CD4-positive, alpha-beta T cell treated with Interleukin-15 for 1 hour (primary cell): ENCODE results near the gene TESK1.
A peak's percentile ranks its signal among the peaks of the same experiment; 100 is the strongest.
"Not testable (repeated sequence)": the region's sequence is repeated elsewhere in the genome, so short reads cannot be mapped to it uniquely, and the experiment has no call there.

Experiments used
- DNase-seq: peaks from one replicate; pipeline ENCODE4 v3.0.0-alpha.2; 2020

TESK1 gene

DNA sequence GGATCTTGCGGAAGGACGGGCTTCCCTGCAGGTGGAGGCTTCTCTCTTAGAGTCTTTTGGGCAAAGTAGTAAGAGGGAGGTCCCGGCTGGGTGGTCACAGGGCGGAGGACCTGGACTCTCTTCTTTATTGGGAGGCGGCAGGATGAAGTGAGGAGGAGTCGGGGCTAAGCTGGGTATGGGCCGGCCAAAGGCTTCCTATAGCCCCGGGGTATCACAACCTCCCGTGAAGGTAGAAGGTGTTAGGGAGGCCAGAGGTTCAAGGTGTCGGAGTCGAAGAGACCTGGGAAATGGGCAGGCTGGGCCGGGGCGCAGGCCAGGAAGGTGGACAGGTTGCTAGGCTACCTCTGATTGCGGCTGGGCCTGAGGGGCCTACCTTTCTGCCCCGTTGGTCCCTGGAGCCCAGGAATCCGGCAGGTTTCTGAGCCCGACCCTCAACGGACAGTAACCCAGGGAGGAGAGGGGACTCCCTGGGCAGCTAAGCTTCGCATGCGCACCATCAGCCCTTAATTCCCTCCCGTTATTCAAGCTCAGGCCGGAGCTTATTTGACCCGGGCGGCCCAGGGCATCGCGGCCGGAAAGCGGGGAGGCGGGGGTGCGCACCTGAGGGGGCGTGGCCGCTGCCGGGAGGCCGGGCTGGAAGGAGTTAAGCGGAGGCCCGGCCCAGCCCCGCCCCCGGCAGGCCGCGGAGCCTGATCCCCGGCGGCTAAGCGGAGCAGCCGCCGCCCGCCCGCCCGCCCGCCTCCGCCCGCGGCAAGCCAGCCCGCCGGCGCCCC, at the start of gene TESK1:
Gene TESK1, plus strand, starts transcription at position 685 of the 773 bp plus-strand sequence. CDS start 358 bp downstream, outside the sequence.
- peak; percentile 83 for DNase-seq

- DNase-seq, result no peak
These were observed 49.2 kb upstream of the TESK1 start for GRCh38 chr9:35555881-35556280.

DNA sequence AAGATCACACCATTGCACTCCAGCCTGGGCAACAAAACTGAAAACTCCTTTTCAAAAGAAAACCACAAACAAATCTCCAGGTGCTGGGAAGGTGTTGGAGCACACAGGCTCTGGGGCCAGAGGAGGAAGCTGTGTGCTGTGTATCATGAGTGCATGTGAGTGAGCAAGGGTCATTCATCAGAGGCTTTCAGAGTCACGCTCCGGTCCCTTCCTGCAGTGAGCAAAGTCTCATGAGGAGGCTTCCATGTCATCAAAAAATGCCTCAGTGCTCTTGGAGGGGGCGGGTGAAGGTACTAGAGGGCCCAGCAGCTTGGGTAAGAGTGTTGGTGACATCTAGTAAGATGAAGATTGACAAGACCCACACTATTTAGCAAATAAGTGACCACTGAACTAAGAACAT, 48.3 kb upstream of the TESK1 start:
- no peak for DNase-seq

DNA sequence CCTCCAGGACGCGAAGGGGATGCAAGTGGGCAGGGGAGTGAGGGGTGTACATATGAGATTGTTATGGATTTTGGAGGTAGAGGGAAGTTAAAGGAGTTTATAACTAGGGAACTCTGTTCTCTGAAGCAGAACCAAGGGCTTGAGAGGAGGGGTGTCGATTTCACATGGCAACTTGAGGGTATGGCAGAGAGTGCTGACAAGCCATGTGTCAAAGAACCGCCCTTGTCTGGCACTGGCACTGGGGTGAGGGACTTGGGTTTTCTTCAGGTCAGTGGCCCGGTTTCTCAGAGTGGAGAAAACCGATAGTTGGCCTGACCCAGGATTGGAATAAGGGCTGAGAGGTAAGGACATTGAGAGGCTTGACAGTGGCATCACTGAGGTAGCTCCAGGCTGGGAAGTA, 47.7 kb upstream of the TESK1 start:
- no peak for DNase-seq

GRCh38 chr9:35558185-35558584, 46.9 kb upstream of the TESK1 start:
- DNase-seq, result no peak

DNA sequence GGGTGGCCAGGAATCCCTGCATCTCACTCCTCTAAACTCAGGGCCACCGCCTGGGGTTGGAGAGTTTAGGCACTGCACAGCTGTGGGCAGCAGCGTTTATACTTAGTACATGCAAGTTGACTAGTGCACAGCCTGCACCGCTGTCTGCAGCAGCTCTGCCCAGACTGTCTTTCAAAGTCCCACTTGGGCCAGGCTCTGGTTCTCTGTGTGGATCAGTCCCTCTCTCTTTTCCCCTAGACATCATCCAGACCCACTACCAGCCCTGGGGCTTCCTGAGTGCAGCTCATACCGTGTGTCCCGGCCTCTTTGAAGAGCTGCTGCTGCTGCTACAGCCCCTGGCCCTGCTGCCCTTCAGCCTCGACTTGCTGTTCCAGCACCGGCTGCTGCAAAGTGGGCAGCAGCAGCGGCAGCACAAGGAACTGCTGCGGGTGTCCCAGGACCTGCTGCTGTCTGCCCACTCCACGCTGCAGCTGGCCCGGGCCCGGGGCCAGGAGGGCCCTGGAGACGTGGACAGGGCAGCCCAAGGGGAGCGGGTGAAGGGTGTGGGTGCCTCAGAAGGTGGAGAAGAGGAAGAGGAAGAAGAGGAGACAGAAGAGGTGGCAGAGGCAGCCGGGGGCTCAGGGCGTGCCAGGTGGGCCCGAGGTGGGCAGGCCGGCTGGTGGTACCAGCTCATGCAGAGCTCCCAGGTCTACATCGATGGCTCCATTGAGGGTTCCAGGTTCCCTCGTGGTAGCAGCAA, 45.1 kb upstream of the TESK1 start:
- DNase-seq, result no peak

- no peak for DNase-seq
These were observed 44.3 kb upstream of the TESK1 start for GRCh38 chr9:35560625-35561337.

GRCh38 chr9:35561468-35562261, 43.4 kb upstream of the TESK1 start:
- DNase-seq, result no peak

- DNase-seq, result no peak
These were observed 41.9 kb upstream of the TESK1 start for GRCh38 chr9:35562895-35563780.

- DNase-seq, result no peak
These were observed 41.3 kb upstream of the TESK1 start for GRCh38 chr9:35563791-35564197.

GRCh38 chr9:35564658-35565061, 40.4 kb upstream of the TESK1 start:
- no peak for DNase-seq

DNA sequence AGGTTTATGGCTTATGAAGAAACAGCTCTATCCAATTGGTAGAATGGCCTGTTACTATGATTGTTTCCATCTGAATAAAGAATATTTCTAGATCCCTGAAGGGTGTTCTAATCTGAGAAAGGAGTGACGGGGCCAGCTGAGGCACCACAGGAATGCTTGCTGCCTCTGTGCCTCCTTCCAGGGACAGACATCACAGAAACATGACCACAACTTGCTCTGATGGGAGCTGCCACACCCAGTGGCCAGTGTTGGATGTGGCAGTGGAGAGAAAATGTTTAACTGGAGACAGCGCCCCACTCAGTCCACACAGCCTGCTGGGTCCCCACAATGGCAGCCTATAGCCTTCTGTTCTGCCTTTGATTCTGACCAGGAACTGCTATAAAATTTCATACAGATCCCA, 38.6 kb upstream of the TESK1 start:
- no peak for DNase-seq

DNA sequence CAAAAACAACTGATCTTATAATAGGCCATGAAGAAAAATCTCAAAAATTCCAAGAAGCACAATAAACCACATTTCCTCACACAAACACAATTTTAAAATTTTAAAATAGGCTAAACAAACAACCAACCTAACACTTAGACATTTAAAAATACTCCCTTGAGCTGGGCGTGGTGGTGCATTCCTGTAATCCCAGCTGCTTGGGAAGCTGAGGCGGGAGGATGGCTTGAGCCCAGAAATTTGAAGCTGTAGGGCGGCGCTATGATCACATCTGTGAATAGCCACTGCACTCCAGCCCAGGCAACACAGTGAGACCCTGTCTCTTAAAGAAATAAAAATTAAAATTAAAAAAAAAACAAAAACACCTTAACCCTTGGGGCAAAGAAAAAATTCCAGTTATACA, 36.9 kb upstream of the TESK1 start:
- no peak for DNase-seq

GRCh38 chr9:35569206-35569605, 35.9 kb upstream of the TESK1 start:
- no peak for DNase-seq

- DNase-seq, result no peak
These were observed 34.2 kb upstream of the TESK1 start for GRCh38 chr9:35570709-35571504.

- DNase-seq, result no peak
These were observed 30.4 kb upstream of the TESK1 start for GRCh38 chr9:35574578-35575122.

- DNase-seq, result no peak
These were observed 29.6 kb upstream of the TESK1 start for GRCh38 chr9:35575478-35575877.

DNA sequence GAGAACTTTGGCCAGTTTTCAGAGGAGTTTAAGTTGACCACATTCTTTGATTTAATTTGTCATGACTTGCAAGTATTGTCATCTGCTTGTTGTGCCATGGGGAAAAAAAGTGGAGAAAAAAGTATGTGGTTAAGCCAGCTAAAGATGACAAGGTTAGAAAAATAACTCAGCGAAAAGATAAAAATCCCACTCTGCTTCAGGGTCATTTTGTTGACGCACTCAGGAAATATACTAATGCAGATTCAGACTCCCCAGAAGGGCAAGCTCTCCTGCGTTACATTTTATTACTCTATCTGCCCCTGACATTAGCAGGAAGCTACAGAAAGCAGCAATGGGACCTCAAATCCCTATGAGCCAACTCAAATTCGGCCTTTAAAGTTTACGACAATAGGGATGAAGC, 27.6 kb upstream of the TESK1 start:
- no peak for DNase-seq

DNA sequence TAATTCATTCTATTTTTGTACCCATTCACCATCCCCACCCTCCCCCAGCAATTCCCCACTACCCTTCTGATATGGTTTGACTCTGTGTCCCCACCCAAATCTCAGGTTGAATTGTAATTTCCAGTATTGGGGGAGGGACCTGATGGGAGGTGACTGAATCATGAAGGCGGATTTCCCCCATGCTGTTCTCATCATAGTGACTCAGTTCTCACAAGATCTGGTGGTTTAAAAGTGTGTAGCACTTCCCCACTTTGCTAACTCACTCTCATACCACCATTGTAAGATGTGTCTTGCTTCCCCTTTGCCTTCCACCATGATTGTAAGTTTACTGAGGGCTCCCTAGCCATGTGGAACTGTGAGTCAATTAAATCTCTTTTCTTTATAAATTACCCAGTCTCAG, 25.9 kb upstream of the TESK1 start:
- no peak for DNase-seq

DNA sequence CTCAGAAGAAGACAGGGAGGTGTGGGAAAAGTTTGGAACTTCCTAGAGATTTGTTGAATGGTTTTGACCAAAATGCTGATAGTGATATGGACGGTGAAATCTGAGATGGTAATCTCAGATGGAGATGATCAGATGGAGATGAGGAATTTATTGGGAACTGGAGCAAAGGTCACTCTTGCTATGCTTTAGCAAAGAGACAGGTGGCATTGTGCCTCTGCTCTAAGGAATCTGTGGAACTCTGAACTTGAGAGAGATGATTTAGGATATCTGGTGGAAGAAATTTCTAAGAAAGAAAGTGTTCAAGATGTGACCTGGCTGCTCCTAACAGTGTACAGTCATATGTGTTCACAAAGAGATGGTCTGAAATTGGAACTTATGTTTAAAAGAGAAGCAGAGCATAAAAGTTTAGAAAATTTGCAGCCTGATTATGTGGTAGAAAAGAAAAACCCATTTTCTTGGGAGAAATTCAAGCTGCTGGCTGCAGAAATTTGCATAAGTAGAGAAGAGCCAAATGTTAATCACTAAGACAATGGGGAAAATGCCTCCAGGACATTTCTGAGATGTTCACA, 25.3 kb upstream of the TESK1 start:
- not testable (repeated sequence) for DNase-seq
